GM12874 (cell line): ENCODE measurements around the gene AKAP6.

Source experiments
- TF ChIP-seq, protein P1 (sequence below): IDR thresholded peaks from 2 replicates; pipeline ENCODE4 v1.5.1; 2011; ENCODE audit warnings: low read depth, mild to moderate bottlenecking, control low read depth, low read length, moderate library complexity; ENCODE audit not compliant: insufficient read depth

The AKAP6 gene

GRCh38 chr14:32603992-32604565 lies 275.0 kb downstream of the AKAP6 start:
- TF ChIP-seq, protein P1, sequence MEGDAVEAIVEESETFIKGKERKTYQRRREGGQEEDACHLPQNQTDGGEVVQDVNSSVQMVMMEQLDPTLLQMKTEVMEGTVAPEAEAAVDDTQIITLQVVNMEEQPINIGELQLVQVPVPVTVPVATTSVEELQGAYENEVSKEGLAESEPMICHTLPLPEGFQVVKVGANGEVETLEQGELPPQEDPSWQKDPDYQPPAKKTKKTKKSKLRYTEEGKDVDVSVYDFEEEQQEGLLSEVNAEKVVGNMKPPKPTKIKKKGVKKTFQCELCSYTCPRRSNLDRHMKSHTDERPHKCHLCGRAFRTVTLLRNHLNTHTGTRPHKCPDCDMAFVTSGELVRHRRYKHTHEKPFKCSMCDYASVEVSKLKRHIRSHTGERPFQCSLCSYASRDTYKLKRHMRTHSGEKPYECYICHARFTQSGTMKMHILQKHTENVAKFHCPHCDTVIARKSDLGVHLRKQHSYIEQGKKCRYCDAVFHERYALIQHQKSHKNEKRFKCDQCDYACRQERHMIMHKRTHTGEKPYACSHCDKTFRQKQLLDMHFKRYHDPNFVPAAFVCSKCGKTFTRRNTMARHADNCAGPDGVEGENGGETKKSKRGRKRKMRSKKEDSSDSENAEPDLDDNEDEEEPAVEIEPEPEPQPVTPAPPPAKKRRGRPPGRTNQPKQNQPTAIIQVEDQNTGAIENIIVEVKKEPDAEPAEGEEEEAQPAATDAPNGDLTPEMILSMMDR, result no peak

- TF ChIP-seq, protein P1, result no peak
These were observed 277.2 kb downstream of the AKAP6 start for GRCh38 chr14:32606301-32606700.

DNA sequence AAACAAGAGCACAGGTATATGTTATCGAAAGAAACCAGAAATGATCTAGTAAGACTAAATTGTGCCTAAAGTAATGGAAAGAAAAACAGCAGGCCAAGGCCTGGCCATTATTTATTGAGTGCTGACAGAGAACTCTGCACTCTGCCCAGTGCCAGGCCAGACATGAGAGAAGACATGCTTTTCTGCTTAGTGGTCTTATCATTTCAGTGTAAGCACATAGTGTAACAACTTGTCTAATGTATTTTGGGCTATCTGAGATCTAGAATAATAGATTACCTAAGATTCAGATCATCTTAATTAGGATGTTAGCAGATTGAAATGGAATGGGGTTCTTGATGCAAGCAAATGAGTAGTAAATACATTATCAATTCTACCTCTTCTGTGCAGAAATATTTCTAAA lies 278.3 kb downstream of the AKAP6 start:
- TF ChIP-seq, protein P1, result no peak

GRCh38 chr14:32608857-32609256 lies 279.8 kb downstream of the AKAP6 start:
- TF ChIP-seq, protein P1, result no peak

DNA sequence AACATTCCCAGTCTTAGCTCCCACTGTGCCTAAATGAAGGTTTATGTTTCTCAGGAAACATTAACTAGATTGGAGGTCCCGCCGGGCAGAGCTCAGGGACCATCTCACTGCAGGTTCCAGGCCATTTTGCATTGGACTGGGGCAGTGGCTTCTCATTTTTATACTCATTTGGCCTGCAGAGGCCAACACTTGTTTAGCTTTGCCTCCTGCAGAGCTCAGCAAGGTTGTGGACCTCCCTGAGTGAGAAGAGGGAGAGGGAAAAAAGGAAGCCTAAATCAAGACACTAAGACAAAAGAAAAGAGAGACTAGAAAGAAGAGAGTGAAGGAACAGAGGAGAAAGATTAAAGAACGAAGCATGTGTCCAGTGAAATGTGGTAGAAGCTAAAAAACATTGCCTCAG lies 280.3 kb downstream of the AKAP6 start:
- TF ChIP-seq, protein P1, result no peak

DNA sequence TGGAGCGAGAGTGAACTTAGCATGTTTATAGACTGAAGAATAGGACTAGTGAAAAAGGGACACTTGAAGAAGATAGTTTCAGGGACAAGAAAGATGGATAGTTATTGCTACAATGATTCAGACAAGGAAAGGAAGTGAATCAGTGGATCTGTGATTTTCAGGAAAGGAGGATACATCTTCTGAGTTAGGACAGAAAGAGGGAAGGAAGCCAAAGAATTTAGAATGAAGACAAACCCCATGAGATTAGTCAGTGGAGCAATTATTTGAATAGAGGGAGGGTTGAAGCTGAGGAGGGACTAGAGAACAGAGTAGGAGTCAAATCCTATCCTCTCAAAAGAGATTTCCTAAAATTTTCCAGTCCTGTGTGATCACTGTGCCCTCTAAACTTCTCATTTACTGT lies 282.7 kb downstream of the AKAP6 start:
- TF ChIP-seq, protein P1, result no peak

DNA sequence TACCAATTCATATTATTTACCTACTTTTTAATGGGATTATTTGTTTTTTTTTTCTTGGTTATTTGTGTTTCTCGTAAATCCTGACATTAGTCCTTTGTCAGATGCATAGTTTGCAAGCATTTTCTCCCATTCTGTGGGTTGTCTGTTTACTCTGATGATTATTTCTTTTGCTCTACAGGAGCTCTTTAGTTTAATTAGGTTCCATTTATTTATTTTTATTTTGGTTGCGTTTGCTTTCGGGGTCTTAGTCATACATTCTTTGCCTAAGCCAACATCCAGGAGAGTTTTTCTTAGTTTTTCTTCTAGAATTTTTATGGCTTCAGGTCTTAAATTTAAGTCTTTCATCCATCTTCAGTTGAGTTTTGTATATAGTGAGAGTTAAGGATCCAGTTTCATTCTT lies 289.9 kb downstream of the AKAP6 start:
- TF ChIP-seq, protein P1, result no peak

- TF ChIP-seq, protein P1, result no peak
These were observed 291.2 kb downstream of the AKAP6 start for GRCh38 chr14:32620303-32620702.
